HG02938 (cell line): ENCODE results near the gene TMEM176B.

Experiments
- ATAC-seq: cut with Tn5 transposase; IDR thresholded peaks from one replicate; pipeline ENCODE4 v1.9.1; 2021; ENCODE audit warnings: mild to moderate bottlenecking, moderate library complexity; ENCODE audit not compliant: unreplicated experiment

TMEM176B gene

GRCh38 chr7:150754951-150755350, 45.2 kb downstream of the TMEM176B start:
- no peak for ATAC-seq

- no peak for ATAC-seq
These were observed 46.1 kb downstream of the TMEM176B start for GRCh38 chr7:150753826-150754603.

GRCh38 chr7:150753239-150753638, 46.9 kb downstream of the TMEM176B start:
- no peak for ATAC-seq

GRCh38 chr7:150751702-150752101, 48.5 kb downstream of the TMEM176B start:
- no peak for ATAC-seq

GRCh38 chr7:150748376-150748775, 51.8 kb downstream of the TMEM176B start:
- no peak for ATAC-seq

- no peak for ATAC-seq
These were observed 53.2 kb downstream of the TMEM176B start for GRCh38 chr7:150746921-150747320.

GRCh38 chr7:150745876-150746275, 54.3 kb downstream of the TMEM176B start:
- ATAC-seq = no peak

GRCh38 chr7:150745086-150745485, 55.1 kb downstream of the TMEM176B start:
- no peak for ATAC-seq

GRCh38 chr7:150744041-150744656, 56.0 kb downstream of the TMEM176B start:
- no peak for ATAC-seq

- no peak for ATAC-seq
These were observed 57.7 kb downstream of the TMEM176B start for GRCh38 chr7:150742286-150742968.
